Anterior cingulate cortex (tissue), 58 donors: ENCODE data around the gene NFATC2IP.

Source experiments
- DNase-seq, 58 donors: peaks; one replicate each; lab custom pipeline; 2025; lab: John Stamatoyannopoulos, UW

Gene NFATC2IP

DNA sequence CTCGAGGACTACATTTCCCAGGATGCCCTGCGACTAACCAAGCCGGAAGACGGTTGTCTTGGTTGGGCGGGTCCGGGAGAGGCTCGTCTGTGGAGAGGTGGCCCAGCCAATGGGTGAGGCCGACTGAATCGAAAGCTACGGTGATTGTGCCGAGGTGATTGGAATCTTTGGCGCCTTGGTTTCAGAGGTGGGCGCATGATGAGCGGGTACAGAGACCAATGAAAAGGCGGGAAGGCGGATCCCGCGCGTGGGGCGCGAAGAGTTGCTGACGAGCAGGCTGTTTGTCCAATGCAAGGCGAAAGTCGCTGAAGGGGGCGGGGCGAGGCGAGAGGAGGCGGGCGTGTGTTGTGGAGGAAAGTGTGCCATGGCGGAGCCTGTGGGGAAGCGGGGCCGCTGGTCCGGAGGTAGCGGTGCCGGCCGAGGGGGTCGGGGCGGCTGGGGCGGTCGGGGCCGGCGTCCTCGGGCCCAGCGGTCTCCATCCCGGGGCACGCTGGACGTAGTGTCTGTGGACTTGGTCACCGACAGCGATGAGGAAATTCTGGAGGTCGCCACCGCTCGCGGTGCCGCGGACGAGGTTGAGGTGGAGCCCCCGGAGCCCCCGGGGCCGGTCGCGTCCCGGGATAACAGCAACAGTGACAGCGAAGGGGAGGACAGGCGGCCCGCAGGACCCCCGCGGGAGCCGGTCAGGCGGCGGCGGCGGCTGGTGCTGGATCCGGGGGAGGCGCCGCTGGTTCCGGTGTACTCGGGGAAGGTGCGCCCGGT lies at the start of gene NFATC2IP:
TSS of gene NFATC2IP (plus strand) at position 290 of the 762 bp plus-strand sequence. CDS start at position 365, 75 bp downstream.
- peak; percentile 91 to 100 (median 100) for DNase-seq

DNA sequence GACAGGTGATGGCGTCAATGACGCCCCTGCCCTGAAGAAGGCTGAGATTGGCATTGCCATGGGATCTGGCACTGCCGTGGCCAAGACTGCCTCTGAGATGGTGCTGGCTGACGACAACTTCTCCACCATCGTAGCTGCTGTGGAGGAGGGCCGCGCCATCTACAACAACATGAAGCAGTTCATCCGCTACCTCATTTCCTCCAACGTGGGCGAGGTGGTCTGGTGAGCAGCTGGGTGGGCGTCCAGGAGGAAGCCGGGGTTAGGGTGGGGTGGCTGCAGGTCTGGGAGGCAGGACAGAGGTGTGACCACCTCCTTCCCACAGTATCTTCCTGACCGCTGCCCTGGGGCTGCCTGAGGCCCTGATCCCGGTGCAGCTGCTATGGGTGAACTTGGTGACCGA lies 48.9 kb upstream of the NFATC2IP start:
- DNase-seq: no peak

DNA sequence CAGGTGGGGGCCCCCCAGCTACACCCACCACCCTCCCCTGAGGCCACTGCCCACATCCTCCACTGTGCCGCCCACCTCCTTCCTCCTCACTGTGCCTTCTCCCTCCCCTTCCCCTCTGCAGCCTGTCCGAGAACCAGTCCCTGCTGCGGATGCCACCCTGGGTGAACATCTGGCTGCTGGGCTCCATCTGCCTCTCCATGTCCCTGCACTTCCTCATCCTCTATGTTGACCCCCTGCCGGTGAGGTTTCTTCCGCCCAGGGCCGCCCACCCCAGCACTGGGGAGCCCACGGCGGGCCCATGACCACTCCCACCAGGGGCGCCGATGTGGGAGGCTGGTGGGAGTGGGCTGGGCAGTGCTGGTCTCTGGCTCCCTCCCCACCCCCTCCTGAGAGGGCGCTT lies 47.8 kb upstream of the NFATC2IP start:
- DNase-seq: no peak

DNA sequence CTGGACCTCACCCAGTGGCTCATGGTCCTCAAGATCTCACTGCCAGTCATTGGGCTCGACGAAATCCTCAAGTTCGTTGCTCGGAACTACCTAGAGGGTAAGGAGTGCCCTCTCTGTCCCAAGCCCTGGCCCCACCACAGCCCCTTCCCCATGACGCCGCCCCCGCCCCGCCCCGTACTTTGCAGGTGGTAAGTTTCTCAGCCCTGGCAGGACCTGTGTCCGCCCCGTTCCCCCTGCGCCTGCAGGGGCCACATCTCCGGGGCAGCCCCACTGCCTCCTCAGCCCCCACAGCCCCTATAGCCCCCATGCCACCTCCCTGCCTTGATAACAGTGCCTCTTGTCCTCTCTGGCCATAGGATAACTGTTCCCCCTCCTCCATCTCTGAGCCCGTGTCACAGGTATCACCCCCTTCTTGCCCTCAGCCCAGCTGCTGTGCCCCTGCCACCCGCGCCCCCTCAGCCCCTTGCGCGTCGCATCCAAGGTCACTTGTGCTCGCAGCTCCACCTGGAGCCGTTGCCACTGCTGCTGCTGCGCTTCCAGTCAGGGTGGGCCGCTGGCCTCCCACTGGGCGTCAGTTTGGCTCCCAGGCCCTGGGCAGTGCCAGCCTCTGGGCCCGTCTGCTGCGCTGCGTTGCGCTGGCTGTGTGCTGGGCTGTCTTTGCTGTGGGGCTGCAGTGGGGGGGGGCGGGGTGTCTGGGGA lies 47.2 kb upstream of the NFATC2IP start:
- DNase-seq: no peak

DNA sequence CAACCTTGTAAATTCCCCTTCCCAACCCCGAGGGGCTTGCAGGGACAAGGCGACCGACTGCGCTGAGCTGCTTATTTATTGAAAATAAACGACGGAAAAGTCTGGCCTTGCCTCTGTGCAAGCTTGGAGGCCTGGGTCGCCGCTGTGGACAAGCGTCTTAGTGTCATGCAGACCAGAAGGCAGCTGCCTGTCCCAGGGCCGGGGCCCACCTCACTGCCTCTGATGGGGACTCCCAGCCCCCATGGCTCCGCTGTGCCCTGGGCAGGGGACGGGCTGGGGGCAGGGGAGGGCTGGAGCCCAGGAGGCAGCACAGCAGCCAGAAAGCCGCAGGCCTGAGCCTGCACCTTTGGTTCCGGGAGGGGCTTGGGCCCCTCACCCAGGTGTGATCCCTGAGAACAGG lies 46.4 kb upstream of the NFATC2IP start:
- DNase-seq: no peak

DNA sequence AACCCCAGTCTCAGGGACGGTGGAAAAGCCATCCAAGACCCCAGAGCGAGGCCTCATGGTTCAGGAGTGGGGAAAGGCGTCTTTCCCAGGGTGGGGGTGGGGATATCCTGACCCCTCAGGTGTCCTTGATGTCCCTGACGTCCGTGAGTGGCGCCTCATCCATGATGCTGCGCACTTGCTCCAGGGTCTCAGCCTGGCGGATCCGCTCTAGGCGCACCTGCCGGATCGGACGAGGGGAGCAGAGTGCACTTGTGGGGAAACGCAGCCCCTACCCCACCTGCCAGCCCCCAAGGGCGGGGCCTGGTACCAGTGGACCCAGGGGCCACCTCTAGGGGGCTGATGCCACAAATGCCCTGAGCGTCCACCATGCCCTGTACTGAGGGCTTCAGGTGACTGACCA lies 45.9 kb upstream of the NFATC2IP start:
- DNase-seq: no peak

DNA sequence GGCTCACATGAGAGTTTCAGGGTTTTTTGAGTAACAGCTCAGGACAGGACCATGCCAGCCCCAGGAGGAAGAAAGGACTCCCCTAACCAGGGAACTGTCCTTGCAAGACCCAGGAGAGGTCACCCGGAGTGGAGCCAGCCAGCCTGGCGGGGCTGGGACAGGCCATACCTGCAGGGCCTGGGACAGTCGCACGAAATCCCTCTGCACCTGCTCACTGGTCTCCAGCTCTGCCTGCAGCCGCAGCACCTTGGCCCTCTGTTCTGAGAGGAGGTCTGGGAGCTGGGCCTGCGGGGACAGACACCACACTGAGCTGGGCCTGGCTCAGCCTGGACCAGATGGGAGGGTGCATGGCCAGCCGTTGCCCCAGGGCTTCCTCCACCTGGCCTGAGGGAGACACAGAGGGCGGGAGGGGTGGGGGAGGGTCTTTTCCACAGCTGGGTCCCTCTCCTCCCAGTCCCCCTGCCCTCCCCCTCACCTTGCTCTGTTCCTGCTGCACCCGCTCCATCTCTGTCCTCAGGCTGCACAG lies 45.4 kb upstream of the NFATC2IP start:
- no peak for DNase-seq

DNA sequence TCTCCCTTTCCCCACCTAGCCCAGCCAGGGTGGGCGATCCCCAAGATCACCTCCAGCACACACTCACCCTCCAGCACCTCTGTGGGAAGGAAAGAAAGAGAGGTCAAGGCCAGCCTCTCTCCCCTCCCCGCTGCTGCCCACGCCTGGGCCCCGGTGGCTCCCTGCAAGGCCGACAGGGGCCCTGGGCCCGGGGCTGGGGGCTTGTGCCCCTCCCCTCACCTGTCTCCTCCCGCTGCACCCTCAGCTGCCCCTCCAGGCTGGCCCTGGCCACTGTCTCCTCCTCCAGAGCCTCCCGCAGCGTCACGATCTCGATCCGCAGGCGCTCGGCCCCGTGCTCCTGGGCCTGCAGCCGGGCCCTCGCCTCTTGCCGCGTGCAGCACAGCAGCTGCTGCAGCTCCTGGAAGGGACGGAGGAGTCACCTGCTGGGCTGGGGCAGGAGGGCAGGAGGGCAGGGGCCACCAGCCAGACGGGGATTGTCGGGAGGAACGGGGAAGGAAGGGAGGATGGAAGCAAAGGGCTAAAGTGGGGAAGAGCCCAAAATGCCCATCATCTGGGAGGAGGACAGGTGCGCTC lies 44.9 kb upstream of the NFATC2IP start:
- DNase-seq: no peak

DNA sequence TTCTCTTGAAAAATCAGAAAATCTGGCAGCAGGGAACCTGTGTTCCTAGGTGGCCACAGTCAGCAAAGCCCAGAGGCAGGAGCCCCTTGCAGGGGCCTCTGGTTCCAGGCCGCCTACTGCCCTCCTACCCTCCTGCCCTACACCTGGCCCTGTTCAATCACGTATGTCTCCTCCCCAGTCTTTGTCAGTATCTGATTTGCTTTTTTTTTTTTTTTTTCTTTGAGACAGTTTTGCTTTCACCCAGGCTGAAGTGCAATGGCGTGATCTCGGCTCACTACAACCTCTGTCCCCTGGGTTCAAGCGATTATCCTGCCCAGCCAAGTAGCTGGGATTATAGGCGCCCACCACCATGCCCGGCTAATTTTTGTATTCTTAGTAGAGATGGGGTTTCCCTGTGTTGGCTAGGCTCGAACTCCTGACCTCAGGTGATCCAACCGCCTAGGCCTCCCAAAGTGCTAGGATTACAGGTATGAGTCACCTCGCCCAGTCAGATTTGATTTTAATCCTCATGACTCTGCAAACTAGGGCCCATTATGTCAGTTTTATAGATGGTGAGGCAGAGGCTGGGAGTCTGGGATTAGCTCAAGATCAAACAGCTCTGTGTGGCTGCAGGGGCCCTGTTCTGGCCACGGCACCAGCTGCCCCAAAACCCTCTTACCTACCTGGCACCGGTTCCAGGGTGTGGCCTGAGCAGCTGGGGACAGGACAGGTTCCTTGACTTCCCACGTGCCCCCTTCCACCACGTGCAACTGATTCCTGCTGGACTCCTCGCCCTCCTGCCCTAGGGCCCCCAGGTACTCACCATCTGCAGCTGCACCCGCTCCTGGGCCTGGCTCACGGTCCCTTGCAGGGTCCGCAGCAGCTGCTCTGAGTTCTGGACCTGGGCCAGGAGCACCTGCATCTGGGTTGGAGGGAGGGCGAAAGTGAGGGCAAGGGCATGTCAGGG lies 40.4 kb upstream of the NFATC2IP start:
- DNase-seq: no peak

DNA sequence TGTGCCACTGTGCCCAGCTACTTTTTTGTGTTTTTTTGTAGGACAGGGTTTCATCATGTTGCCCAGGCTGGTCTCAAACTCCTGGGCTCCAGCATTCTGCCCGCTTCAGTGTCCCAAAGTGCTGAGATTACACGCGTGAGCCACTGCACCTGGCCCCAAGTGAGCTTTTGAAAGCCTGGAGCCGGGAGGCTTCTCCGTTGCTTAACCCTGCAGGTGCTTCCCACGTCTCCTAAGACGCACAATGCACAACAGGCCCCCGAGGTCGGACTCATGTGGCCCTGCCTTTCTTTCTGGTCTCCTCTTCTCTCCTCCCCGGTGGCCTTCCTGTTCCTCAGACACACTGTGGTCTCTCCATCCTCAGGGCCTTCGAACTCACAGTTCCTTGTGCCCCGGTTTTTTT lies 38.2 kb upstream of the NFATC2IP start:
- no peak for DNase-seq

DNA sequence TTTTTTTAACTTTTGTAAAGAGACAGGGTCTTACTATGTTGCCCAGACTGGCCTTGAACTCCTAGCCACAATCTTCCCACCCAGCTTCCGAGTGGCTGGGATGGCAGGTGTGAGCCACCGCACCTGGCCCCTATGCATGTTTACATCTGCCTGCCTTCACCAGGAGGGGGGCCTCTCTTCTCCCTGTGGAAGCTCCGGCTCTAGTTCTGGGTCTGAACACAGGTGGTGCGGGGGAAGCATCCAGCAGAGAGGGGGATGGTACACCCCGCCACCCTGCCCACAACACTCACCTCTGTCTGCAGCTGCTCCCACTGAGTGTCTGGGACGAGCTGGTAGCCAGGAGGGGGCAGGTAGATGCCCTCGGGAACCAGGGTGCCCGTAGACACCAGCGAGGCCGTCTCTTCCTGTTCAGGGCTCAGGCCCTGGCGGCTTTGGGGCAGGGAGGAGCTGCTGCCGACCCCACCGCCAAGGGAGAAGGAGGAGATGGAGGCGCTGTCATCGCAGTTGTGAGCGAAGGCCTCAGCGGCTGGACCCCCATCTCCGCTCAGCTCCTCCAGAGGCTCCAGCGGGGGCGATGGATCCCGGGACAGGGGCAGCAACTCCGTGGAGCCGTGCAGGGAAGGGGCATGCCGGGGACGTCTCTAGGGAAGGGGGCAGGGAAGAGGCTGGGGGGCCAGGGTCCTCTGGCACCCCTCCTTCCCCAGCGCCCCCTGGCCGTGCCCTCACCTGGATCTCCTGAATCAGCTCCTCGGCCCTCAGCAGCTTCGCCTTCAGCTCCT lies 36.6 kb upstream of the NFATC2IP start:
- DNase-seq: no peak

DNA sequence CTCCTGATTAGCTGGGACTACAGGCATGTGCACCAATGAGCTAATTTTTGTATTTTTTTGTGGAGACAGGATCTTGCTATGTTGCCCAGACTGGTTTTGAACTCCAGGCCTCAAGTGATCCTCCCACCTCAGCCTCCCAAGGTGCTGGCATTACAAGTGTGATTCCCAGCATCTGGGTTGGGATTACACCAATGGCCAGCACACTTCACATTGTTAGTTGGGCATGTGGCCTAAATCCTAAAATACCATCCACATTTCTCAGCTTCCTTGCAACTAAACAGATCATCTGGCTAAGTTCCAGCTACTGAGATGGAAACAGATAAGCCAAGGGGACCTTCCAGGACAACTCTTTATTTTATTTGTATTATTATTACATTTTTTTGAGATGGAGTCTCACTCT lies 35.6 kb upstream of the NFATC2IP start:
- DNase-seq: no peak

DNA sequence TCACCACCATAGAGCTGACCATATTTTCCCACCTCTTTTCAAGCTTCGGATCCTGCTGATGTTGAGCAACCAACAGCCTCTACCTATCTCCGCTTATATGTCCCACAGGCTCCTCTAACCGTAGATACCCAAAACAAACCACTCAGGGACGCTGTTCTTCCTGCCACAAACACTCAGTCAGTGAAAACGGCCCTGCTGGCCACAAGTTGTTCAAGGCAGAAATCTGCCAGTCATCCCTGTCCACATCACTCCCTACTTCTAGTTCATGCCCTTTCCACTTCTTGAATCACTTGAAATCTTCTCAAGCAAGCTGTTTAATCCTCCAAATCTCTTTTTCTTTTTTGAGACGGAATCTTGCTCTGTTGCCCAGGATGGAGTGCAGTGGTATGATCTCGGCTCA lies 33.6 kb upstream of the NFATC2IP start:
- no peak for DNase-seq

DNA sequence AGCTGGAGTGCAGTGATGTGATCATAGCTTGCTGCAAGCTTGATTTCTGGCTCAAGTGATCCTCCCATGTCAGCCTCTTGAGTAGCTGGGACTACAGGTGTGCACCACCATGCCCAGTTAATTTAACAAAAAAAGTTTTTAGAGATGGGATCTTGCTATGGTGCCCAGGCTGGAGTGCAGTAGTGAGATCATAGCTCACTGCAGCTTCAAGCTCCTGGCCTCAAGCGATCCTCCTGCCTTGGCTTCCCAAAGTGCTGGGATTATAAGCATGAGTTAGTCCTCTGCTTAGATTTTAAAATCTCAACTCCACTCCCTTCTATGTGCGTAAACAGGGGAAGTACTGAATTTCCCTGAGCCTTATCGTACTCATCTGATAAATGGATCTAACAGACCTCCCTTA lies 32.0 kb upstream of the NFATC2IP start:
- DNase-seq: no peak

DNA sequence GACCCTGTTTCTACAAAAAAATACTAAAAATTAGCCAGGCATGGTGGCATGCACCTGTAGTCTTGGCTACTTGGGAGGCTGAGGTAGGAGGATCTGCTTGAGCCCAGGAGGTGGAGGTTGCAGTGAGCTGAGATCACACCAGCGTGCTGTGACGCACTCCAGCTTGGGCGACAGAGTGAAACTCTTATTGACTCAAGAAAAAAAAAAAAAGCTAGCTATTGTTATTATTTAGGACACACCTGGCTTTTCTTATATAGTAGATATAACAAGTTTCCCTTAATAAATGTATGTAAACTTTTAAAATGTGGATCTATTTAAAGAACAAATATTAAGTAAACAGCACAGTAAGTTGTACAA lies 27.5 kb upstream of the NFATC2IP start:
- DNase-seq: no peak

DNA sequence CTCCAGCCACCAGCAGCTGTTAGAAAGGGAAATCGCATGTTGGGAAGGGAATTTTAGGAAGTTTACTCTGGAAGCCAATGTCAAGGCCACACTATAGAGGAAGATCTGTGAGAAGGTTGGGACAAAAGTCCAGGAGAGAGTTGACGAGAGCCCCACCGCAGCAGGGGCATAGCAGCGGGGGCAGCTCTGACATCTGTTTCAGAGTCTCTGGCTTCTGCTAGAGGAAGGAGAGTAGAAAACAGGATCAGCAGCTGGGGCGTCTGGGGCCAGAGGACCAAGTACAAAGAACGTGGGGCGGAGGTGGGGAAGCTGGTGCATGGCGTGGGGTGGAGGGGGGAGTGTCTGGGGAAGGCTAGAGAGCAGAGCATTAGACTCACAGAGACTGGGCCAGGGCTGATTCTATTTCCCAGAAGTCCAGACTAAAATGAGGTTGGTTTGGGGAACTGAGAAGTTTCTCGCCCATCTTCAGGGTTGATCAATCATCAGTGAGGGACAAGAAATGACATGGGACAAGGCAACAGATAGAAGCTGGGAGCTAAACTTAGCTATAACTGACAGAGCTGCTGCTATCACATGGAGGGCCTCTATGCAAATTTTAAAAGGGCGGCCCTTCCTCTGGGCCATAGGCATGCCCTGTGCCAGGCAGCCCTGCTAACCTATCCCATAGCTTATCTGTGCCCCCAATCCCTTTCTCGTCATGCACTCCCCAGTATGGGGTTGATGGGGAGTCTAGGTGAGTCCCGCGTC lies 26.9 kb upstream of the NFATC2IP start:
- peak in 5 of 58 donors; percentile 2 to 33 (median 29) for DNase-seq

DNA sequence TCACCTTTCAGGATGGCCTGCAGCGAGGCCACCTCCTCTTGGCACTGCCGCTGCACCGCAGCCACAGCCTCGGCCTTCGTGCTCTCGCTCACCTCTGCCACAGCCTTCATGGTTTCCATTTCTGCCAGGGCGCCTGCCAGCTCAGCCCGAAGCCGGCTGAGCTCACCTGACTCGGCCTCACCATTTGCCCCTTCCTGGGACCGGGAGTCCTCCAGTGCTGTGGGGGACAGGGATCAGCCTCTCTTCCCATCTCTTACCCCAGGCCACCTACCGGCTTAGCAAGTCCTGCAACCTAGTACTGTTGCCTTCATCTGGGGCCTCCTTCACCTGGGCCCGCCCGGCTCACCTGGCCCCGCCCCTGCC lies 26.4 kb upstream of the NFATC2IP start:
- DNase-seq: peak in 1 of 58 donors; percentile 31

DNA sequence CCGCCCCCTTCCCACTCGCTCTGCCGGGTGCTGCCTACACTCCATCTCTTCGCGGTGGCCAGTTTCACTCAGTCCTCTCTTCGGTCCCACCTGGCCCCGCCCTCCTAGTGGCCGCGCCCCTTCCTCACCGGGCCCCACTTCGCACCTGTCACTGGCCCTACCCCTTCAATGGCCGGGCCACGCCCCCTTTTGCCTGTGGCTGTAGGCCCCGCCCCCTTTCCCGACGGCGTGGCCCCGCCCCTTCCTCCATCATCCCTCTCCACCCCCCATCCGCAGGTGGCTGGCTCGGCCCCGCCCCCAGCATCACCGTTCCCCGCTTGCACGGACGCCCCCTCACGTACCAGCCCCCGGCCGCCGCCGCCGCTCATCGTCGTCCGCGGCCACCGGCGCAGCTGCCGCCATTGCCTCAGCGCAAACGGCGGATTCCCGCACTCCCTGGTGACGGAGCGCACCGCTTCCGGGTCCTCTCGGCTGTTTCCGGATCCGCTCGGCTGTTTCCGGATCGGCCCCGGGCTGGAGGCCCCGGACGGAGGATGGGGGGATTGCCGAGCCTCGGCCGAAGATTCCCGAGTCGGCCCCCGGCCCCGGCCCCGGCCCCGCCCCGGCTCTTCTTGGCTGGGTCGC lies 25.9 kb upstream of the NFATC2IP start, which contains the start of gene RABEP2:
TSS of gene RABEP2 (minus strand) at position 477 of the 624 bp plus-strand sequence. CDS start at position 402, 75 bp downstream.
- DNase-seq: peak in 57 of 58 donors; percentile 71 to 97 (median 90)
